NCI-H1930 (cell line): Measurements from ENCODE around the gene TUBA4A.
"Not testable (repeated sequence)": the region's sequence is repeated elsewhere in the genome, so short reads cannot be mapped to it uniquely, and the experiment has no call there.

Experiments
- DNase-seq, 2 experiments: peaks; one replicate each; lab custom pipeline; 2025; lab: John Stamatoyannopoulos, UW

Gene TUBA4A

DNA sequence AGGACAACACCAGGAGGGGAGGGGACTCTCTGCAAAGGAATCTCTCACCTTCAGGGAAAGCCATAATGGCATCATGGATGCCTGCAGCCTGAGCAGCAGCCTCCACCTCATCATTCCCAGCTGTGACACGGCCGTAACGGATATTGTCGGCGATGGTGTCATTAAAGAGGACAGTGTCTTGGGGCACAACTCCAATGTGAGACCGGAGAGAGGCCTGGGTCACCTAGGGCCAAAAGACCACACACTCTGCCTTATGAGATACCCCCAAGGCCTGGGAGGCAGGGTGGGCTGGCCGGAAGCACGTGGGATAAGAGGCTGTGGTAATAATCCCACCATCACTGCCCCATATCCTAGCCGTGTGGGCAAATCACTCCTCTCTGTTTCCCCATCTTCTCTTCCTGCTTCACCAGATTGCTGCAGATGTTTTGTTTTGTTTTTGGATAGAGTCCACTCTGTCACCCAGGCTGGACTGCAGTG lies 42.8 kb downstream of the TUBA4A start:
- no peak for DNase-seq

GRCh38 chr2:219210196-219210885 lies 43.4 kb downstream of the TUBA4A start:
- no peak for DNase-seq

DNA sequence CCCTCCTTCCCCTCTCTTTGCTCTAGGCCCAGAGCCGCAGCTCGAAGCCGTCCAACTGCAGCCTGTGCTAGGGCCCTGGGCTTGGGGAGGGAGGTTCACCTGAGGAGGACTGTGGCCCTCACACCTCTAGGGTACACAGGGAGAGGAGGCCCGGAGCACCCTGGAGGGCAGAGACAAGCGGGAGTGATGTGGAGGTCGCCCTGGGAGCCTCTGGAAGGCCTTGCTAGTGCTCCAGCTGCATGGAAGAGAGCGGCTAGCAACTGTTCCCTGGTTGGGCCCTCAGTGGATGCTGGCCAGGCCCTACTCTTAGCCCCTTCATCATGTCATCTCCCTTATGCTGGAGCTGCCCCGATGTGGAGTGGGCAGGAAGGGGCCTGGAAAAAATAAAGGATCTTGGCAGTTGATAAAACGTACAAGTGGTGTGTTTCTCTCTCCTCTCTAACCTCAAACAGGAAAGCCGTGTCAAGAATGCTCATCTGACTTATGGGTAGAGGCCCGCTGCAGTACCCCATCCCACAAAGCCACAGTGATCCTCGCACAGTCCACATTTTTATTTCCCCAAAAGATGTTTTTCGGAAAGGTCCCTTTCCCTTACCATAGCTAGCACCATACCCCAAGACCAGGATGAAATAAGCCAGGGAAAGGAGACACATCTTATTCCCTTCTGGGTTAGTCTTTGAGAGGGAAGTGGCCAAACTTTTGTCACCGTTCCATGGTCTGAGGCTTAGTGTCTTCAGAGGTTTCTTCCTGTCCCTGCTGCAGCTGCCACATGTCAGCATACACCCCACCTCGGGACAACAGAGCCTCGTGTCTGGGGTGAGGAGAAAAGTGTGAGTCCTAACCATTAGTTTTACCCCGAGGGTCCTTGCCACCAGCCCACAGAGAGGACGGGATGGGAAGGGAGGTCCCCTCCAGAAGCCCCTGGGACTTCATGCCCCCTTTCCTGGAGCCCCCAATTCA lies 44.2 kb downstream of the TUBA4A start:
- DNase-seq = no peak

DNA sequence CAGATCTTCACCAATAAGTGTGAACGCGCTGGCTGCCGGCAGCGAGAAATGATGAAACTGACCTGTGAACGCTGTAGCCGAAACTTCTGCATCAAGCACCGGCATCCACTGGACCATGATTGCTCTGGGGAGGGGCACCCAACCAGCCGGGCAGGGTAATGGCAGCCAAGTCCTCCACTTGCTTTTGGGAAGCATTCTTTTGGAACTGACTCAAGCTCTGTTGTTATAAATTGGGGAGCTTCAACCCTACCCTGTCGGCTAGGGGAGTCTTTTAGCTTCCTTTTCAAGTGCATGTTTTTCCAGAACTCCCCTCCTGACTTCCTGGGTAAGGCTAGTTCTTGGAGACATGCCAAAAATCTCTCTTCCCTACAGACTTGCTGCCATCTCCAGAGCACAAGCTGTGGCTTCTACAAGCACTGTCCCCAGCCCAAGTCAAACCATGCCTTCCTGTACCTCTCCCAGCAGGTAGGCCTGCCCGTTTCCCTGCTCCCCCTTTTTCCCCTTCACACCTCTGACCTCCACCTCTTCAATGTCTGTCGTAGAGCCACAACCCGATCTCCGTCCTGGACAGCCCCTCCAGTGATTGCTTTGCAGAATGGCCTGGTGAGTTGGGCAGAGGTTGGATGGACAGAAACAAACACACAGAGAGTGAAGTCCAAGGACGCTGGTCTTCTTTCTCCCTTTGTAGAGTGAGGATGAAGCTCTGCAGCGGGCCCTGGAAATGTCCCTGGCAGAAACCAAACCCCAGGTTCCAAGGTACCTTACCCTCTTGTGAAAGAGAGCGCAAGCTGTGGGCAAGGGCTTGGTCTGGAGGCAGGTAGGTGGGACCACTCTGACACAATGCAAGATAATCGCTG lies 45.6 kb downstream of the TUBA4A start:
- DNase-seq = no peak

GRCh38 chr2:219207134-219207883 lies 46.4 kb downstream of the TUBA4A start:
- no peak for DNase-seq

DNA sequence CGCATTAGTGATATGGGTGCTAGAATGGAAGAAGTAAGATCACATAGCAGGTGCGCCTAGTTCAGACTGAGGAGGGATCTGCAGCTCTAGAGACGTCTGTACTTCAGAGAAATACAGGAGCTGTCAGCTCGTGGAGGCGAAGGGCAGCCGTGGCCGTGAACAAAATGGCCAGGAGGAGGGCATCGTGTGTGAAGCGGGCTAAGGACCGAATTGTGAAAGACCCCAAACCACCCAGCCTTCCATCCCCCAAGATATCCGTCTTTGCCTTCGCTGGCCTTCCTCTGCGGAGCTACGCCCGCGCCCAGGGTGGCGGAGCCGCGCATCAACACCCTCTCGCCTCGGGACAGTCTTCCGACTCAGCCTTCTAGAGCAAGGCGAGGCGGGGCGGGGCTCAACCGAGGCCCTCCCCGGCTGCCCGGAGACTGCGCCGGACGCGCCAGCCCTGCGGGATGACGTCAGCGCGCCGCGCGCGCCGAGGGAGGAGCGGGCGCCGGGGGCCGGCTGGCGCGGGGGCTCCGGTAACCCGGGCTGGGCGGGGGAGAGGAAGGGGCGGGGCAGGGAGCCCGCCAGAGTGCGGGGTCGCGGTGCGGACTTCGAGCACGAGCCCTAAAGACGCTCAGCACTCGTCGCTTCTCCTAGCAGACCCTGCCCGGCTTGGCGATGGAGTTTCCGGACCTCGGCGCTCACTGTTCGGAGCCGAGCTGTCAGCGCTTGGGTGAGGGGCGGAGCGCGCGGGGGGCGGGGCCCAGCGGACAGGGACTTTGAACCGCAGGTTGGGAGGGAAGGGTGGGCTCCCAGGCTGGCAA lies 47.2 kb downstream of the TUBA4A start, which contains the start of gene ZFAND2B:
TSS of gene ZFAND2B (plus strand) at position 455 of the 806 bp plus-strand sequence. CDS start at position 661, 206 bp downstream.
- DNase-seq = peak; percentile 87 to 92

- no peak for DNase-seq
Observed at GRCh38 chr2:219205981-219206327, 47.8 kb downstream of the TUBA4A start.

DNA sequence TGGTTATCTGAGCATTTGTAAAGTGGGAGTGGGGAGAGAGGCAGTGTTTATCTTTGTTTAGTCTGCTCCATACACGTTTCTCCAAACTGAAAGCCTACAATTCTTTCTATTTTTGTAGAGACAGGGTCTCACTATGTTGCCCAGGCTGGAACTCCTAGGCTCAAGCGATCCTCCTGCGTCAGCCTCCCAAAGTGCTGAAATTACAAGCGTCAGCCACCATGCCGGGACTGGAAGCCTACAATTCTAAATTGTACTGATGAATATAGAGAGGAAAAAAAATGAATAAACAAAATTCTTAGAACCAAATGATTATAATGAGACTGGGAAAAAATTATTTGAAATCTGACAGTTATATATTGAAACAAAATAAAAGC lies 48.6 kb downstream of the TUBA4A start:
- no peak for DNase-seq

GRCh38 chr2:219204425-219205164 lies 49.1 kb downstream of the TUBA4A start:
- DNase-seq = no peak

DNA sequence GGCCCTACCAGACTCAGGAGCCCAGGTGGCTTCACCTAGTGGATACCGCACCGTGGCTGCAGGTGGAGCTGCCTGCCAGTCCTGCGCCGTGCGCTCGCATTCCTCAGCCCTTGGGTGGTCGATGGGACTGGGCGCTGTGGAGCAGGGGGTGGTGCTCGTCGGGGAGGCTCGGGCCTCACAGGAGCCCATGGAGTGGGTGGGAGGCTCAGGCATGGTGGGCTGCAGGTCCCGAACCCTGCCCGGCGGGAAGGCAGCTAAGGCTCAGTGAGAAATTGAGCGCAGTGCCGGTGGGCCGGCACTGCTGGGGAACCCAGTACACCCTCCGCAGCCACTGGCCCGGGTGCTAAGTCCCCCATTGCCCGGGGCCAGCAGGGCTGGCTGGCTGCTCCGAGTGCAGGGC lies 52.4 kb downstream of the TUBA4A start:
- DNase-seq = not testable (repeated sequence)

GRCh38 chr2:219200502-219201326 lies 53.0 kb downstream of the TUBA4A start:
- DNase-seq = not testable (repeated sequence)
